Hematopoietic multipotent progenitor cell treated with erythropoietin and hydrocortisone succinate and interleukin-3 and kit ligand, for 6 days (in vitro differentiated cells): ENCODE results near the gene IL1RAP.
"Not testable (repeated sequence)": the region's sequence is repeated elsewhere in the genome, so short reads cannot be mapped to it uniquely, and the experiment has no call there.

Experiments used
- DNase-seq: peaks from one replicate; pipeline ENCODE4 v3.0.0-alpha.2; 2015

IL1RAP gene, protein sequence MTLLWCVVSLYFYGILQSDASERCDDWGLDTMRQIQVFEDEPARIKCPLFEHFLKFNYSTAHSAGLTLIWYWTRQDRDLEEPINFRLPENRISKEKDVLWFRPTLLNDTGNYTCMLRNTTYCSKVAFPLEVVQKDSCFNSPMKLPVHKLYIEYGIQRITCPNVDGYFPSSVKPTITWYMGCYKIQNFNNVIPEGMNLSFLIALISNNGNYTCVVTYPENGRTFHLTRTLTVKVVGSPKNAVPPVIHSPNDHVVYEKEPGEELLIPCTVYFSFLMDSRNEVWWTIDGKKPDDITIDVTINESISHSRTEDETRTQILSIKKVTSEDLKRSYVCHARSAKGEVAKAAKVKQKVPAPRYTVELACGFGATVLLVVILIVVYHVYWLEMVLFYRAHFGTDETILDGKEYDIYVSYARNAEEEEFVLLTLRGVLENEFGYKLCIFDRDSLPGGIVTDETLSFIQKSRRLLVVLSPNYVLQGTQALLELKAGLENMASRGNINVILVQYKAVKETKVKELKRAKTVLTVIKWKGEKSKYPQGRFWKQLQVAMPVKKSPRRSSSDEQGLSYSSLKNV

DNA sequence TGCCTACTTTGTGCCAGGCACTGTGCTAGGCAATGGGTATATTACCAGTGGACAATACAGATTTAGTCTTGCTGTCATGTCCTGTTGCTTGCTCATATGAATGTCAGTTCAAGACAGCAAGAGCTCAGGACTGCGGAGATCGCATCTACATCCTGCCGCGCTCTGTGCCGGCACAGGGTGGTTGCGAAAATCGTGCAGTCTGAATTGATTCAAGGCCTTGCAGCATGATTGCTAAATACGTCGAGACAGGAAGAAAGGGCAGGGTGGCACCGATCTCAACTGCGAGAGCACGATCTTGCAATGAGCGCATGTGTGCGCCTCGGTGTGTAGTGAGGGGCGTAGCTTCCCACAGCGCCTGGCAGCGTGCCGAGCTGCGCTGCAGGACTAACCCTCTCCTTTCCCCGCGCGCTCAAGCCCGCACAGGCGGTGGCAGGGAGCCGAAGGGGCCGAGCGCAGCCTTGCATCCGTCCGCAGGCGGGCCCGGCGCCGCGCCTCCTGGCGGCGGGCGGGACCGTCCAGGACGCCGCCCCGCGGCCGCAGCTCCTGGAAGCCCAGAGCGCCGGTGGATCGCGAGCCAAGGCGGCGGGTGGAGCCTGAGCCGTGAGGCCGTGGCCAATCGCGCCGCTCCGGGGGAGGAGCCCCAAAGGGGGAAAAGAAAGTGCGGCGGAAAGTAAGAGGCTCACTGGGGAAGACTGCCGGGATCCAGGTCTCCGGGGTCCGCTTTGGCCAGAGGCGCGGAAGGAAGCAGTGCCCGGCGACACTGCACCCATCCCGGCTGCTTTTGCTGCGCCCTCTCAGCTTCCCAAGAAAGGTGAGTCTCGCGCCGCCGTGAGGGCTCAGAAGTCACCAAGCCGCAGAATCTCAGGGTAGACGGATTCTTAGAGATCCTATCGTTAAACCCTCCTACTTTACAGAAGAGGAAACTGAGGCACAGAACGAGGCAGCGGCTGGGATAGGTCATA is at the start of gene IL1RAP:
IL1RAP (plus strand) TSS at position 677 of the 962 bp plus-strand sequence. CDS start 50,205 bp downstream, outside the sequence.
- DNase-seq = peak; percentile 95

DNA sequence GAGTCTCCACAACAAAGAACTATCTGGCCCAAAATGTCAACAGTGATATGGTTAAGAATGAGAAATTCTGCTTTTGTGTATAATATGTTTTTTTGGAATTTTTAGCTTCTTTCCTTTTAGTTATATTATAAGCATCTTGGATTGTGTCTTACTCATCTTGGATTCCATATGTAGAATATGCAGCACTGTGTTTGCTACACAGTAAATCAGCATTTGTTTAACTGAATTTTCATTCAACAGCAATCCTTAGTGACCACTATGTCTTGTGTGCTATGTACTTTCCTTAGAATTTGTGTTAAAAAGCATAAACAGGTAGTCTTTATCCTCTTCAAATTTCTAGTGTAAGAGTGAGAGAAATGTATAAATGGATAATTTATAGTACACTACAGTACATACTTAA is 46.0 kb upstream of the IL1RAP start:
- DNase-seq = no peak

DNA sequence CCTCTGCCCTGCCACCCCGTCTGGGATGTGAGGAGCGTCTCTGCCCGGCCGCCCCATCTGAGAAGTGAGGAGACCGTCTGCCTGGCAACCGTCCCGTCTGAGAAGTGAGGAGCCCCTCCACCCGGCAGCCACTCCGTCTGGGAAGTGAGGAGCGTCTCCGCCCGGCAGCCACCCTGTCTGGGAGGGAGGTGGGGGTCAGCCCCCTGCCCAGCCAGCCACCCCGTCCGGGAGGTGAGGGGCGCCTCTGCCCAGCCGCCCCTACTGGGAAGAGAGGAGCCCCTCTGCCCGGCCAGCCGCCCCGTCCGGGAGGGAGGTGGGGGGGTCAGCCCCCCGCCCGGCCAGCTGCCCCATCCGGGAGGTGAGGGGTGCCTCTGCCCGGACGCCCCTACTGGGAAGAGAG is 40.6 kb upstream of the IL1RAP start:
- DNase-seq = not testable (repeated sequence)

DNA sequence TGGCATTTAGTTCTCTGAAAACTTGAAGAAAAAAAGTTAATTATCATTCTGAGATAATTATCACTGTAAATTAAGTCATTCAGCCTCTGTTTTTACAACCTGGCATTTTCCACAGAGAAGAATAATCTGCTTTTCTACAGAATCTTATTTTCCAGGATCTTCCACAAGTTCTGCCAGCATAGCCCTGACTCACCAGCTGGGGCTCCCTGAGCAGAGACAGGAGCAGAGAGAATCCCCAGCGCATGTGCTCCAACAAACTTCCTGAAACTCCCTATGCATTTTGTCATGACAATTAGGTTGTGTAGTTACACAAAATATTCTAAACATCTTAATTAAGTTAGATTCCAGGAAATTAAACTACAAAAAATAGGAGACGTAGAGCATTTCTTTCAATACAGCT is 32.1 kb upstream of the IL1RAP start:
- no peak for DNase-seq

DNA sequence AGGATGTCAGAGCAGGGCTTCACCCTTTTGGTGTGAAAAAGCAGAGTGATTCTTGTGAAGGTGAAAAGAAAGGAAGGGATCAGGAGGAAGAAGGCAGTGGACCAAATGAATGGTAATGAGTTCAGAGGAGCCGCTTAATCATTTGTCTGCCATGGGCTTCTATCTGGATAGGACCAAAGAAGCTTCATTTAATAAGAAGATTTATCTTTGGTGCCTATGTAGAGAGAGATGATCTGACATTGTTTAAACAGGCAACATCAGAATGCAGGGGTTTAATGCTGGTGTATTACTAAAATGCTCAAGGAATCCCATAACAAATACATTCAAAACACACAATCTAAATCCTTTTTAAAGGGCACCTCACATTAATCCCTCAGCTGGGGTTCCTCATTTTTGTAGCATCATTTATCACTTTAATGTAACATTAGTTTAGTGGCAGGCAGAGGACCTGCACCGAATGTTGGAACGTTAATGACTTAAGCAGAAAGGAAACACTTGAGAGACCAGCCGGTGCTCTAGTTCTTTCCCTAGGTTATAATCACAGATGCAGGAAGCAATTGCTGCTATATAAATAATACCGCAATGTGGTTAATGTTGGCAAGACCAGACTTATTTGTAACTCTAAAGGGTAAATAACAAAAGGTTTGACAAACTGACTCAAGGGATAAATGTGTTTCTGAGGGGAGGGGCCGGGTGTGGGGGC is 27.9 kb upstream of the IL1RAP start:
- peak; percentile 23 for DNase-seq

DNA sequence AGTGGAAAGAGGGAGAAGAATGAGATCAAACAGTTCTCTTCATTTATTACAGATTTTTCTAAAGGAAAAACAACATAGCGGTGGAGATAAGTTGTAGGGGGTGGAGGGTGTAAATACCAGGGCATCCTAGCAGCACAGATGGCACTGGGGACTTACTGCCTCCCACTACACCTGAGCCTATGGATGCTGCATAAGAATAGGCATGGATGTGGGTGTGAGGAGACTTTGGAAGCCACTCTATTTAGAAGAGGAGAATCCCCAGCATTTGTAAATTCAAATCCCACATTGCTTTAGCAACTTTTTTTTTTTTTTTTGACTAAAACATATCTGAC is 27.4 kb upstream of the IL1RAP start:
- DNase-seq = no peak

DNA sequence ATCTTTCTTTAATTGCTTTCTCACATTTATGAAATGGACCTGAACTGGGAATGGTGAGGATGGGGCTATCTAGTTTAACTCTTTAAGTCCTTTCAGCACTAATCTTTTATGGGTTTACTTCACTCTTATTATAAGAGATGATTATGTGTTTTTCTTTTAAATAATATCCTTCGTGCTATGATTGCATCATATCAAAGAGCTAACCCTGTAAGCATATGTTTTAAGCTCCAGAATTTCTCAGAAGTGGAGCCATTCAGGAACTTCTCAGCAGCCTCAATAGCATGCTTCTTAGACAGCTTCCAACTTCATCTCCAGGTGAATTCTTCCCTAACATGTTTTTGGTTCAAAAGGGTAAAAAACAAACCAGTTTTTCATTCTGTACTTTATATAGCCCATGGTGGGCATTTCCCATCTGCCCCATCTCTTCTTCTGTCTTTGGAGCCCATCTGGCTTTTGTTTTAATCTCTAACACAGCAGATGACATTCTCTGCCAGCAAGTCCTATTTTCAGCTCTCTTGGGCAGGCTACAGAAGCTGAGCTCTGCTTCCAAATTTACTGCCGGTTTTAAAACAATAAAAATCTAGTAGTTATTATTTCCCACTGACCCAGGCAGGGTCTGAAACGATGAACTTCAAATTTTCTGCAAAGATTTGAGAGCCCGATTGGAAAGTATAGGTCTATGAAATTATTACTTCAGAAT is 26.8 kb upstream of the IL1RAP start:
- no peak for DNase-seq

DNA sequence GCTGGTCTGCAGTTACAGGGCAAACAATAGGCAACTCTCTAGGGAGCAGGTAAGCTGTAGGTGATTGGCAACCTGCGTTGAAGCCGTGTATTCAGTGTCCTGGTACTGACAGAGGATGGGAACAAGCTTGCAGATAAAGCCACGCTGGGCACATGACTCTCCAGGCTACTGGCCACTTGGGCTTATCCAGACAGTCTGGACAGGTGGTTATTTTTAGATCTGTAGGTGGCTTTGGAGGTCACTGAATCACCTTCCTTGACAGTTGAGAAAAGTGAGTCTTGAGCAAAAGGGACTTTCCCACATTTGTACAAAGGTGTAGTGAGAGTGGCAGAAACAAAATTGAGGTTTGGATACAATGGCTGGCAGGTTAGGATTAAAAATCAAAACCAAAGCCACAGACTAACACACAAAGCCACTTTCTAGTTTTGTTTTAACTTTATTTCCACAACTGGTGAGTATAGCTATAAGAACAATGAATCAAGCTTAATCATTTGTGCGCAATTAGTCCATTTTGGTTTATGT is 22.3 kb upstream of the IL1RAP start:
- no peak for DNase-seq

DNA sequence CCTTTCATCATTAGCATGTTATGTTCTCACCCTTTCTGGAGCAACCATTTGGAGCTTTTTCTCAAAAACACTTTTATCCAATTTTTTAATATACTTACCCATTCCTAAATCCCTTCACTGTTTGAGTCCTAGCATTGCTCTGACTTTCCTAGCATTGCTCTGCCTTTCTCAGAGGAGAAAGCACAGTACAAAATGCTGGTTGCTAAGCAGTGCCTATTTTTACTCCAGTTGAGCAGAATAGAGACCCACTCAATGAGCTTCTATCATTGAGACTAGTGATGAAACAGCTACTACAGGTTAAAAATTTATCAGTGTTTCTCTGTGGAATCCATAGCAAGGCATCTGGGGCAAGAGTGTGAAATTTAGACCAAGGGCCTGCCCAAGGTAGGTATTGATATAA is 21.8 kb upstream of the IL1RAP start:
- no peak for DNase-seq

DNA sequence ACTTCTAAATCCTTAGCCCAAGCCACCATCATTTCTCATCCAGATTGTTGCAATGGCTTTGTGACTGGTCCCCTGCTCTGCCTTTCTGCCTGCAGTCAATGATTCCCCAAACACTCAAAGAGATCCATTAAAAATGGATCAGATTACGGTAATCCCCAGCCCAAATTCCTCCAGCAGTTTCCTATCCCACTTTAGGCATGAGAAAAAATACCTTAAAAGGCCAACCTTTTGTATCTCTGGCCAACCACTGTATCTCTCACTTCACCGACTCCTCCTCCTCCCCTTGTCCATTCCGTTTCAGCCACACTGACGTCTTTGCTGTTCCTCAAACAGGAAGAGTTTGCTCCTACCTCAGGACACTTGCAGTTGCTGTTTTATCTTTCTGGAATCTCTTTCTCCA is 20.9 kb upstream of the IL1RAP start:
- no peak for DNase-seq

DNA sequence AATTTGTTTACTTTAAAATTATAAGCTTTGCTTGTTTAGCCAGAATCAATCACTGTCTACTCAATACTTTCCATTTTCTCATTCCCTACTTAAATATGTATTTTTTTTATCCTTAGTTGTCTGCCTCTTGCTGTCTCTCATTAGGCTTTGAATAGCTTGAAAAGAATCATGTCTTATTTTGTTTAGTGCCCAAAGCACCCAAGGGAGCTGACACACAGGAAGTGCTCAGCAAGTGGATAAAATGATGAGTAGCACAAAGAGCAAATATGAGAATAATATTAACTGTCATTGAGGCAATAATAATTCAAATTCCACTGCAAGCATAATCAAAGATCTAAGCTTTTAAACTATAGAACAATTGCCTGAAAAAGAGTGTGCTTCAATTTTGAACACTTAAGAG is 19.0 kb upstream of the IL1RAP start:
- DNase-seq = no peak

DNA sequence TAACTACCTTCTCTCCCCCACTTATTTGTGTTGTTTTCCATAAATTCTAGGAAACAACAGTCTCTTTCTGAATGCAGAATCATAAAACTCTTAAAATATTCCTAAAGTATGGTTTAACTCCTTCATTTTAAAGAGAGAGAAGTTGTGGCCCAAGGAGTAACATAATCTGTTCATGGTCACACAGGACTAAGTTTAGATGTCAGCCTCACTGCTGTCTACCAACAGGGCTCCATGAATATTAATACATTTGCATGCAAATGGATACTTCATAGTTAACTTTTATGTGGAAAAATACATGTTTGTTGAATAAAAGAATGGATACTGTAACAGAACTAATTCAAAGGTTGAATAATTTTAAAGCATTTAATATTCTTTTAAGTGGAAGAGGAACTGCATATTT is 18.5 kb upstream of the IL1RAP start:
- no peak for DNase-seq

DNA sequence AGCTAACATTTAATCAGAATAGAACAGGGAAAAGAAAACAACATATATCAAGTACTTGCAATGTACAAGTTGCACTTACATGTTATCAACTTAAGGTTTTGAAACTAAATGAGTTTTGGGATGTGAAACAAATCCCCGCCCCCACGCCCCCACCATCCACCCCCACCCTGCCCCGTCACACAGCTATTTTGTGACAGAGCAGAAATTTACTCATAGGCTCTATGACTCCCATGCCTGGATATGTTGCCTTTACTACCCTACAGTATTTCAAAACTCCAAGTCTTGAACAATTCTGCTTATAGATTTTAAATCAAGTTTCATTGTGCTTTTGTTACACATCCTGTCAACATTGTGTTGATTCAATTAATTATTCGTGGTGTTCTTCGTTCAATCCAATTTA is 18.1 kb upstream of the IL1RAP start:
- no peak for DNase-seq

DNA sequence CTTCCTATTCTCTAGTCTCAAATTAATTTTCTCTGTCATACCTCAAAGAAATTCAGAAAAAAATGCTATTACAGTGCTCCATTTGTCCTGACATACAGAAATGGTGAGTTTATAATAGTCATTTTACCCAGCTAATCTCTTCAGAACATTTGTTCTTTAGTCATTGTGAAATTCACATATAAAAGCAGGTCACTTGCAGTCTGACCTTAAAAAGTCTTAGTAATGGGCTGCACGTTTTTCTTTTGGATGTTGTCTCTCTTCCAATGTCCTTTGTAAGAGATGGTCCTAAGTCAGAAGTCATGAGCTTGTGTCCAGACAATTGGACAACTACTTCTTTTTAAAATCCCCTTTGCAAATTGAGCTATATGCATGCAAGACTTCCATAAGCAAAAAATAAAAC is 17.0 kb upstream of the IL1RAP start:
- no peak for DNase-seq

DNA sequence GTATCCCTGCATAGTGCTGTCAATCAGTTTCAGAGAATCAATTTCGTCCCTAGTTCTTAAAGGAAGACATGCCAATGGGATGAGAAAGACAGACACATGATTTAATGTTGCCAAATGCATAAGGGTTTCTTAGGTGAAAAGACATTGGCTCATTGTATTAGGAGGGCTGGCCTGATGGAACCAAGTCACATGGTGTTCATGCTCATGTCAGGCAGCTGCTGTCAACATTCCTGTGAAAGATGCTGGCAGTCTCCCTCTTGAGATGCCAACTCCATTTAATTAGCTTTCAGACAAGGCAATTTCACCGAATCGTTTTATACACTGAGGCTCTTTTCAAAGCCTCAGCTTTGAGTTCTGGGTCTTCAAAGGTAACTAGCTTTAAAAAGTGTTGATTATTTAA is 16.1 kb upstream of the IL1RAP start:
- DNase-seq = no peak

DNA sequence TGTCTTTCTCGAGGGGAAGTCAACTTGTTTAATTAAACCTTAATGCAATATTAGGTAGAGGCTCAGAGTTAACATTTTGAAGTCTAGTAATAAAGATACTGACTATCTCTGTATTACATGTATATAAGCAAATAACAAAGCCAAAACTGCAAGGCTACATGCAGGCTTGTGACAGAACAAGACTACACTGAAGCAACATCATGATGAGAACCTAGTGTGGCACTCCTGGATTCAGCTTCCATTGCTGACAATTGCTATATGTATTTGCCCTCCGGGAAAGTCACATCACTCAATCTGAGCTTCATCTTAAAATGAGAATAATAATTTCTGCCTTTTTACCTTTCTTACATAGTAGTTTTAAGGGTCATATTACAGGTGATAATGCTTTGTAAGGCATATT is 15.6 kb upstream of the IL1RAP start:
- DNase-seq = no peak

DNA sequence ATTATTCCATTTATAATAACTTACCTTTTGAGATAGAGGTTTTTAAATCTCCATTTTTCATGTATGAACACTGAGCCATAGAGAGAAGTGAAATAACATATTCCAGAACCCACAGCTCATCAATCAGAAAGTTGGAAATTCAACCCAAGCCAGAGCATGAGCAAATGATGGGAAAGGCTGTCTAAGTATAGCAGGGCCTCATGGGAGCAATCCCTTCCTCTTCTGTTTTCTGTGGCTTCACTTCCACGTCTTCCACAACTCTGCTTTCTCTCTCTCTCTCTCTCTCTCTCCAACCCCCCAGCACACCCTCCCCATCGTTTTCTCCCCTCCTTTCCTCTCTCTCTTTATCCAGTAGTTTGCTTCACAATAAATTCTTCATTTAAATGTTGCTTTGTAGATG is 14.8 kb upstream of the IL1RAP start:
- no peak for DNase-seq

DNA sequence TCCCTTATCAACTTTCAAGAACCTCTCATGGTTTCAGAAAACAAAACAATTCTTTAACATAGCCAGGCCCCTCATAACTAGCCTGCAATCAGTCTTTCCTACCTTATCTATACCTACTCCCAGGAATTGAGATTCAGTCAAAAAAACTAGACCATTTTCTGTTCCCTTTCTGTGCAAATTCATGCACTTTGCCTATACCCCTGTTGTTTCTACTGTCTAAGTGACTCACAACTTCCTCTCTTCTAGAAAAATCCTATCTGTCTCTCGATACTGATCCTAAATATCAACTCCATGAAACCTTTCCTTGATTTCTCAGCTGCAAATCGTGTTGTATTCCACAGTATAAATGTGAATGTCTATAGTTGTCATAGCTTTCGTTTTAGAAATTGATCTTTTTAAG is 10.9 kb upstream of the IL1RAP start:
- no peak for DNase-seq

DNA sequence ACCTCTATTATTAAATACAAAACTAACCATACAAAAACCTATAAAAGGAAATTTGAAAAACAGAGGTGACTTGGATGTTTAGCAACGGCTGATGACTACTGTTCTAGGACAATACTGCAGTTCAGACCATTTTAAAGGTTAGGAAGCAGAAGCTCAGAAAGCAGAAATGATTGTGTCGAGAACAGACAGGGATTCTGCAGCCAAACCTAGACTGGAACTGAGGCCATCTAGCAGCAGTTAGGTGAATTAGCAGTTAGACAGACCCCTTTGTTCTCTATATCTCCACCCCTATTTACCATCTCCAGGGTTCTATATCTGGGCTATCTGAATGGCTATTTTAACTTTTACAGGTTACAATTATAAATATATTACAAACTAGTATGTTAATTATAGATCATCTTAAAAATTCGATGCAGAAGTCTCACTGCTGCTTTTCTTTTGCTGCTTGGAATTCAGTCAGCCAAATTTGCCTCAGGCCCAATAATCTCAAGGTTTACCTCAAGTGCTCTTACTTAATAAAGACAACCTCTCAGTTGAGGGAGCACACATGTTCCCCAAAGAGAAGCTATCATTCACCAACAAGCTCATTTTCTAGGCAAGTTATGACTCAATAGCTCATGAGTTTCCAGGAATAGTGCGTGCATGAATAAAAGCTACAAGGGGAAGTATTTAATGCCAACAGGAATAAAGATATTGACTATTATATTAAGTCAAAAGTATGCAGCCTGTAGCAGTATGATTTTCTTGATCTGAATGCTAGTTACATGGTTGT is 9.3 kb upstream of the IL1RAP start:
- DNase-seq = peak; percentile 50

DNA sequence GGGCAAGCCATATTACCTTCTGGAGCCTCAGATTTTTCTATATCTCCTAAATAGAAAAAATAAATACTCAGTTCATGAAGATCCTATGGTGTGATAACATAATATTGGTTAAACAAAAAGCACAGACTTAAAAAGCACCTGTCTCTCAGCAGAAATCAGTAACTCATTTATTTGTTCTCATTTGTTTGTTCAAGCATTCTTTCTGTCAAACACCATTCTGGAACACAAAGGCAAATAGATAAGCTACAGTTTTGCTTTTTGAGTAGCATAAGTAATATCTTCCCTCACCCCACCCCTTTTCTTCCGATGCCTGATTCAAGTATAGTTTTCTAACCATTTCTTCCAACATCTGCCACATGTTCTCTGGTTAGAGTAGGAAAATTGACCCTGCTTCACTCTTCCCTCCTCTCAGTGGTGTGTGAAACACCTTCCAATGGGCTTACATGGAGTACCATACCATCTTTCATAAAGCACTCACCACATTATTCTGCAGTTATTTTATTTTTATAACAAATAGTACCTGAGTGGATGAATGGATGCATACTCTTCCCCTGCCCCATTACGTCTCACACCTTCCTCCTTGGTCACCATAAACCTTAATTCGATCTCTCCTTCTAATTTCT is 8.4 kb upstream of the IL1RAP start:
- DNase-seq = no peak

DNA sequence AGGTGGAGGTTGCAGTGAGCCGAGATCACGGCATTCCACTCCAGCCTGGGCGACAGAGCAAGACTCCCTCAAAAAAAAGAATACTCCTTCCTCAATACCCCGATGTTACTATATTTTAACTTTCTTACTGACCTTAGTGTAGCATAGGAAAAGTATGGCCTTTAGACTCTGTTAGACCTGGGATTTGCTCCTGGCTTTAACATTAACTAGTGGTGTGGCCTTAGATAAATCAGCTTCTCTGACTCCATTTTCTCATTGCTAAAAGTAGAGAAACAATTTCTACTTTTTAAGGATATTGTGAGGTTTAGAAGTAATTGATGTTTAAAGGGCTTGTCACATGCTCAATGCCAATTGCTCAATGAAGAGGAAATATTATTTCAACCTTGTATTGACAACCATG is 7.6 kb upstream of the IL1RAP start:
- no peak for DNase-seq
